LNCAP (cell line): Measurements from ENCODE around the gene CACYBP.

Source experiments
- CTCF ChIP-seq: fragments of 450-650 bp; IDR thresholded peaks from 2 replicates; pipeline ENCODE4 v1.5.1; 2017; ENCODE audit warnings: mild to moderate bottlenecking

Gene CACYBP

GRCh38 chr1:174967845-174968705 lies 31.7 kb upstream of the CACYBP start:
- TF ChIP-seq CTCF = no peak

GRCh38 chr1:174968750-174969244 lies 30.9 kb upstream of the CACYBP start:
- TF ChIP-seq CTCF = no peak

GRCh38 chr1:174969977-174970376 lies 29.8 kb upstream of the CACYBP start:
- TF ChIP-seq CTCF = no peak

GRCh38 chr1:174971466-174971865 lies 28.3 kb upstream of the CACYBP start:
- TF ChIP-seq CTCF = no peak

GRCh38 chr1:174971902-174972301 lies 27.8 kb upstream of the CACYBP start:
- no peak for TF ChIP-seq CTCF

- no peak for TF ChIP-seq CTCF
Measured at GRCh38 chr1:174974711-174975119, 25.0 kb upstream of the CACYBP start.

GRCh38 chr1:174975764-174976163 lies 24.0 kb upstream of the CACYBP start:
- TF ChIP-seq CTCF = no peak
